LNCAP (cell line): Measurements from ENCODE around the gene ARL15.

Source experiments
- TF ChIP-seq, protein P1 (sequence below): fragments of 450-650 bp; IDR thresholded peaks from 2 replicates; pipeline ENCODE4 v1.5.1; 2017; ENCODE audit warnings: mild to moderate bottlenecking

Gene ARL15

GRCh38 chr5:54004697-54005096, 305.7 kb downstream of the ARL15 start:
- TF ChIP-seq, protein P1, sequence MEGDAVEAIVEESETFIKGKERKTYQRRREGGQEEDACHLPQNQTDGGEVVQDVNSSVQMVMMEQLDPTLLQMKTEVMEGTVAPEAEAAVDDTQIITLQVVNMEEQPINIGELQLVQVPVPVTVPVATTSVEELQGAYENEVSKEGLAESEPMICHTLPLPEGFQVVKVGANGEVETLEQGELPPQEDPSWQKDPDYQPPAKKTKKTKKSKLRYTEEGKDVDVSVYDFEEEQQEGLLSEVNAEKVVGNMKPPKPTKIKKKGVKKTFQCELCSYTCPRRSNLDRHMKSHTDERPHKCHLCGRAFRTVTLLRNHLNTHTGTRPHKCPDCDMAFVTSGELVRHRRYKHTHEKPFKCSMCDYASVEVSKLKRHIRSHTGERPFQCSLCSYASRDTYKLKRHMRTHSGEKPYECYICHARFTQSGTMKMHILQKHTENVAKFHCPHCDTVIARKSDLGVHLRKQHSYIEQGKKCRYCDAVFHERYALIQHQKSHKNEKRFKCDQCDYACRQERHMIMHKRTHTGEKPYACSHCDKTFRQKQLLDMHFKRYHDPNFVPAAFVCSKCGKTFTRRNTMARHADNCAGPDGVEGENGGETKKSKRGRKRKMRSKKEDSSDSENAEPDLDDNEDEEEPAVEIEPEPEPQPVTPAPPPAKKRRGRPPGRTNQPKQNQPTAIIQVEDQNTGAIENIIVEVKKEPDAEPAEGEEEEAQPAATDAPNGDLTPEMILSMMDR: no peak

- TF ChIP-seq, protein P1: no peak
These were observed 307.6 kb downstream of the ARL15 start for GRCh38 chr5:54002779-54003178.

DNA sequence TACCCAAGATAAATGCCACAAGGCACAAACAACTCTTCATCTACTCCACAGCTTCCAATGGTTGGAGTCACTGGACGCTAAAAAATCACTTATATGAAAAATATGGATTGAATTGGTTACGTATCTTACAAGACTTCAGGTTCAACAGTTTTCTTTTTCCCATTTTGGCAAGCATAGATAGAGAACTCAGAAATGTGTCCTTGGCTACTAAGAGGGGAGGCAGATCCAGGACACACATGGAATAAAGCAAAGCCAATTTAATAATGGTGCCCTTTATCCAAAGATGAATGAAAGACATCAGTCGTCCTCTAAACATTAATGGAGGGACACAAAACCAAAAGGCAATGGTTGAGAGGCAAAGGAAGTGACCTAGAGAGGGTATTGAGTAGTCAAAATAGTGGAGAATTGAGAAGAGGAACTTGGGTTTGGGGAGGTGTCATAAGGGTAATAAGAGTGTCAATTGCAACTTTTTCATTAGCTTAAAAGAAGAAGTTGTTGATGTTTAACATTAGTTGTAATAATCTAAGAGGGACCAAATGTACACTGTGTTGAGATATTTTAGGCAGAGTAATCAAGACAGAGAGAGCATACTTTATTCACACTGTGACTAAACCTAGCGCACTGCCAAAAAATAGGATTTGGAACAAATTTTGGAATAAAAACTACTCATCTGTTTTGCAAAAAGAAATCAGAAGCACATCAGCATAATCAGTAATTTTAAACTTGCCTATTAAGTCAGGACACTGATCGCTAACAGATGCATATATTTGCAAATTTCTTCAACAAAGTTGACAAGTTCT, 308.2 kb downstream of the ARL15 start:
- TF ChIP-seq, protein P1: no peak

- TF ChIP-seq, protein P1: no peak
These were observed 310.4 kb downstream of the ARL15 start for GRCh38 chr5:54000011-54000410.

- TF ChIP-seq, protein P1: no peak
These were observed 312.4 kb downstream of the ARL15 start for GRCh38 chr5:53997736-53998627.

GRCh38 chr5:53996008-53996407, 314.4 kb downstream of the ARL15 start:
- TF ChIP-seq, protein P1: no peak

GRCh38 chr5:53994148-53994547, 316.2 kb downstream of the ARL15 start:
- TF ChIP-seq, protein P1: no peak
